HepG2 (cell line): ENCODE results near the gene TROAP. TPM values are rescaled to one million over a fixed set of nuclear protein-coding genes. Genes with fewer than 3 reads are reported as not detected.

Experiments used
- ARID5B ChIP-seq: IDR thresholded peaks from 2 replicates; pipeline ENCODE4 v1.4.0; 2020; ENCODE audit warnings: mild to moderate bottlenecking, missing genetic modification reagents
- BATF2 ChIP-seq: sonication (generic); formaldehyde crosslinking; IDR thresholded peaks from 2 replicates; pipeline ENCODE4 v1.8.0; 2022; ENCODE audit warnings: mild to moderate bottlenecking, missing genetic modification reagents, moderate library complexity
- CENPX ChIP-seq: sonication (generic); formaldehyde crosslinking; IDR thresholded peaks from 2 replicates; pipeline ENCODE4 v1.9.0; 2021; ENCODE audit warnings: mild to moderate bottlenecking, missing genetic modification reagents, moderate library complexity
- EED ChIP-seq: sonication (generic); formaldehyde crosslinking; IDR thresholded peaks from 2 replicates; pipeline ENCODE4 v1.5.0; 2020; ENCODE audit warnings: mild to moderate bottlenecking, missing genetic modification reagents
- FOXK2 ChIP-seq: fragments of 450-650 bp; IDR thresholded peaks from 2 replicates; pipeline ENCODE4 v1.6.1; 2016
- HMGA1 ChIP-seq: sonication (generic); formaldehyde crosslinking; conservative IDR thresholded peaks from 2 replicates; pipeline ENCODE4 v1.4.0; 2020; ENCODE audit warnings: missing genetic modification reagents
- HOMEZ ChIP-seq: IDR thresholded peaks from 2 replicates; pipeline ENCODE4 v1.6.1; 2016; ENCODE audit warnings: low read depth
- KDM2A ChIP-seq: sonication (generic); formaldehyde crosslinking; IDR thresholded peaks from 2 replicates; pipeline ENCODE4 v1.4.0; 2020; ENCODE audit warnings: low read depth, missing genetic modification reagents, borderline replicate concordance
- KLF9 ChIP-seq: IDR thresholded peaks from 2 replicates; pipeline ENCODE4 v1.6.1; 2016; ENCODE audit warnings: low read depth
- MIER2 ChIP-seq: IDR thresholded peaks from 2 replicates; pipeline ENCODE4 v1.6.1; 2016; ENCODE audit warnings: missing biosample characterization, missing genetic modification reagents
- MYNN ChIP-seq: sonication (generic); formaldehyde crosslinking; IDR thresholded peaks from 2 replicates; pipeline ENCODE4 v1.4.0; 2020; ENCODE audit warnings: mild to moderate bottlenecking, low read depth, missing genetic modification reagents
- NR2F2 ChIP-seq: IDR thresholded peaks from 2 replicates; pipeline ENCODE4 v1.6.1; 2012; ENCODE audit warnings: low read depth, inconsistent platforms, borderline replicate concordance
- SALL2 ChIP-seq: sonication (generic); formaldehyde crosslinking; IDR thresholded peaks from 2 replicates; pipeline ENCODE4 v1.8.1; 2023; ENCODE audit warnings: mild to moderate bottlenecking, missing genetic modification reagents, inconsistent platforms
- SOX6 ChIP-seq, 2 experiments: fragments of 450-650 bp in 1 of 2; sonication (generic) in 1 of 2; formaldehyde crosslinking in 1 of 2; IDR thresholded peaks; 2 replicates each; pipeline versions ENCODE4 v1.4.0 to v1.6.1; 2017 to 2020; ENCODE audit warnings: antibody characterized with exemption in 1 of 2, mild to moderate bottlenecking in 1 of 2, missing genetic modification reagents in 1 of 2
- TCF7L2 ChIP-seq: IDR thresholded peaks from 2 replicates; pipeline ENCODE4 v1.6.1; 2011; ENCODE audit warnings: mild to moderate bottlenecking, low read depth, low read length, moderate library complexity
- TSC22D2 ChIP-seq: sonication (generic); formaldehyde crosslinking; IDR thresholded peaks from 2 replicates; pipeline ENCODE4 v1.5.1; 2020; ENCODE audit warnings: missing genetic modification reagents, mild to moderate bottlenecking, borderline replicate concordance
- ZFP1 ChIP-seq: IDR thresholded peaks from 2 replicates; pipeline ENCODE4 v1.6.1; 2016
- ZNF17 ChIP-seq: sonication (generic); formaldehyde crosslinking; IDR thresholded peaks from 2 replicates; pipeline ENCODE4 v1.5.0; 2020; ENCODE audit warnings: mild to moderate bottlenecking, missing genetic modification reagents
- ZNF343 ChIP-seq: sonication (generic); formaldehyde crosslinking; IDR thresholded peaks from 2 replicates; pipeline ENCODE4 v1.4.0; 2020; ENCODE audit warnings: mild to moderate bottlenecking, missing genetic modification reagents
- ZNF552 ChIP-seq: sonication (generic); formaldehyde crosslinking; IDR thresholded peaks from 2 replicates; pipeline ENCODE4 v1.9.0; 2022; ENCODE audit warnings: missing genetic modification reagents, mild to moderate bottlenecking, borderline replicate concordance
- ZNF619 ChIP-seq: sonication (generic); formaldehyde crosslinking; IDR thresholded peaks from 2 replicates; pipeline ENCODE4 v1.4.0; 2020; ENCODE audit warnings: mild to moderate bottlenecking, missing genetic modification reagents
- ZNF678 ChIP-seq: sonication (generic); formaldehyde crosslinking; IDR thresholded peaks from 2 replicates; pipeline ENCODE4 v1.4.0; 2020; ENCODE audit warnings: mild to moderate bottlenecking, missing genetic modification reagents
- ZNF709 ChIP-seq: sonication (generic); formaldehyde crosslinking; IDR thresholded peaks from 2 replicates; pipeline ENCODE4 v1.5.0; 2020; ENCODE audit warnings: mild to moderate bottlenecking, missing genetic modification reagents
- ZNF749 ChIP-seq: sonication (generic); formaldehyde crosslinking; IDR thresholded peaks from 2 replicates; pipeline ENCODE4 v1.8.0; 2022; ENCODE audit warnings: mild to moderate bottlenecking, missing genetic modification reagents, moderate library complexity, borderline replicate concordance
- ZNF790 ChIP-seq: sonication (generic); formaldehyde crosslinking; IDR thresholded peaks from 2 replicates; pipeline ENCODE4 v1.8.0; 2022; ENCODE audit warnings: missing genetic modification reagents, mild to moderate bottlenecking, borderline replicate concordance
- ZSCAN9 ChIP-seq: IDR thresholded peaks from 2 replicates; pipeline ENCODE4 v1.6.1; 2016; ENCODE audit warnings: borderline replicate concordance
- polyA plus RNA-seq, 8 experiments: library from polyadenylated mRNA; depleted of rRNA in 3 of 8; stranded (reverse) in 7 of 8; unstranded in 1 of 8; fragments of >200 nt; fragmentation: Illumina TruSeq in 4 of 8; extraction: Trizol in 4 of 8; gene quantifications; 2 replicates each; pipeline versions ENCODE4 v1.2.1 to v1.2.3, GENCODE V29; 2011 to 2016; ENCODE audit warnings: low read depth in 4 of 8, missing spikeins in 1 of 8, mixed read lengths in 1 of 8; ENCODE audit not compliant: insufficient read depth in 1 of 8
- total RNA-seq, 5 experiments: library from RNA; depleted of rRNA; stranded (reverse); fragments of >200 nt; fragmentation: Illumina TruSeq; extraction: Trizol; gene quantifications; 2 replicates each; pipeline ENCODE4 v1.2.3, GENCODE V29; 2016; ENCODE audit warnings: low read depth in 1 of 5

The TROAP gene
- total and polyA plus RNA-seq, 2 of the 13 experiments (the other 11 are each of a cell fraction or from before 2014, with no cell fraction given): 22.5 to 30.9 TPM

- TF ChIP-seq SOX6 (IDR thresholded peaks at IDR 0.05) (no peak), SOX6 (CRISPR knock-in tag; IDR thresholded peaks at IDR 0.05) (peak; percentile 50; the same call in 1 of the 2 replicates), FOXK2 (no peak), ARID5B (CRISPR knock-in tag) (no peak), CENPX (CRISPR knock-in tag) (no peak), EED (CRISPR knock-in tag) (no peak), ZNF552 (CRISPR knock-in tag) (no peak), ZSCAN9 (CRISPR knock-in tag) (0 out of 2 replicates have a peak, but pooled peaks have one; percentile 66), MIER2 (no peak), ZNF749 (CRISPR knock-in tag) (peak; percentile 50; the same call in 1 of the 2 replicates), ZNF17 (CRISPR knock-in tag) (no peak), ZNF619 (CRISPR knock-in tag) (peak; percentile 73; the same call in 1 of the 2 replicates), TCF7L2 (no peak), KLF9 (CRISPR knock-in tag) (no peak), NR2F2 (peak; percentile 3; the same call in 1 of the 2 replicates), ZFP1 (CRISPR knock-in tag) (no peak), SALL2 (CRISPR knock-in tag) (0 out of 2 replicates have a peak, but pooled peaks have one; percentile 32), ZNF790 (peak; percentile 58), HOMEZ (CRISPR knock-in tag) (no peak), TSC22D2 (CRISPR knock-in tag) (no peak; the same call in 1 of the 2 replicates), MYNN (no peak), BATF2 (CRISPR knock-in tag) (peak; percentile 61; the same call in 1 of the 2 replicates), ZNF678 (CRISPR knock-in tag) (no peak), KDM2A (CRISPR knock-in tag) (peak; percentile 53; the same call in 1 of the 2 replicates), ZNF343 (no peak; the same call in 1 of the 2 replicates), HMGA1 (CRISPR knock-in tag) (no peak), ZNF709 (CRISPR knock-in tag) (peak; percentile 84; the same call in 1 of the 2 replicates)
These were observed 43.8 kb downstream of the TROAP start (continued) for GRCh38 chr12:49366652-49367380.
